ENCODE results near the gene AGBL1.
A peak's percentile ranks its signal among the peaks of the same experiment; 100 is the strongest.

The AGBL1 gene

GRCh38 chr15:86165265-86166211, 85.9 kb downstream of the AGBL1 start:
- no peak for DNase-seq

GRCh38 chr15:86167841-86168240, 88.2 kb downstream of the AGBL1 start:
- DNase-seq: no peak

GRCh38 chr15:86178845-86179244, 99.2 kb downstream of the AGBL1 start:
- no peak for DNase-seq

GRCh38 chr15:86183596-86184491, 104.2 kb downstream of the AGBL1 start:
- no peak for DNase-seq

- no peak for DNase-seq
These were observed 114.2 kb downstream of the AGBL1 start for GRCh38 chr15:86193716-86194380.

GRCh38 chr15:86197770-86198169, 118.1 kb downstream of the AGBL1 start:
- DNase-seq: no peak

GRCh38 chr15:86199467-86200145, 119.9 kb downstream of the AGBL1 start:
- DNase-seq: no peak

GRCh38 chr15:86201313-86202008, 121.8 kb downstream of the AGBL1 start:
- DNase-seq: no peak

- DNase-seq: no peak
These were observed 123.8 kb downstream of the AGBL1 start for GRCh38 chr15:86203462-86203861.

GRCh38 chr15:86205096-86205495, 125.4 kb downstream of the AGBL1 start:
- DNase-seq: no peak

GRCh38 chr15:86213420-86213819, 133.7 kb downstream of the AGBL1 start:
- DNase-seq: no peak

GRCh38 chr15:86213888-86214287, 134.2 kb downstream of the AGBL1 start:
- no peak for DNase-seq

GRCh38 chr15:86221119-86221518, 141.4 kb downstream of the AGBL1 start:
- no peak for DNase-seq

GRCh38 chr15:86229306-86229705, 149.6 kb downstream of the AGBL1 start:
- no peak for DNase-seq

- DNase-seq: no peak
These were observed 150.3 kb downstream of the AGBL1 start for GRCh38 chr15:86229936-86230335.

- DNase-seq: peak in 1 of 2 donors; percentile 16
These were observed 152.4 kb downstream of the AGBL1 start for GRCh38 chr15:86231864-86232721.

- no peak for DNase-seq
These were observed 156.0 kb downstream of the AGBL1 start for GRCh38 chr15:86235667-86236066.

GRCh38 chr15:86236356-86237110, 156.9 kb downstream of the AGBL1 start:
- DNase-seq: no peak

- no peak for DNase-seq
These were observed 157.4 kb downstream of the AGBL1 start for GRCh38 chr15:86237111-86237500.

Measured in bone marrow (tissue), 2 donors.